Heart left ventricle (tissue), 13 donors: ENCODE data around the gene COPS6.

ENCODE experiments used
- CTCF ChIP-seq, 12 donors: fragments of 200-600 bp; sonication (generic) in 4 of 12; IDR thresholded peaks; one replicate each; pipeline versions ENCODE4 v1.5.0 to v1.8.0; 2018 to 2022; ENCODE audit warnings: antibody characterized with exemption in 12 of 12, mild to moderate bottlenecking in 5 of 12
- POLR2A ChIP-seq, 2 donors: fragments of 450-650 bp; IDR thresholded peaks; one replicate each; pipeline ENCODE4 v1.6.1; 2017; ENCODE audit warnings: antibody characterized with exemption in 2 of 2, mild to moderate bottlenecking in 2 of 2, moderate library complexity in 2 of 2
- donor health status: ischemic (EF 13 %, LVEDD 7.1; RV severe dilation, severe dysfunction).
- donor health status: DM: no; HTN: yes; CAD: no.
- donor health status: DM: no; HTN: no; CAD: no.
- donor health status: ischemic (EF 25% LVEDD 6.9; RV normal size, moderate dysfunction).
- donor health status: ischemic (EF 25% LVEDD 5.7; RV mildly dilated, moderate dysfunction).
- donor health status: ischemic (EF 35%, LVEDD 5.7; RV mildly dilated, moderate dysfunction).
- donor health status: nonischemic (EF 11% LVEDD 7.7; RV severe dilation, severe dysfunction).
- donor health status: DM: yes; HTN: yes; CAD: no.
- donor health status: PGD.
- donor health status: ischemic (EF 29% LVEDD 5.4; RV normal size, mild dysfunction).
- donor health status: nonischemic (EF 23%, LVEDD 6.1; RV moderate dilation, normal function).

GRCh38 chr7:100132126-100132525, 43.4 kb downstream of the COPS6 start:
- TF ChIP-seq CTCF (IDR thresholded peaks at IDR 0.05) = no peak
- TF ChIP-seq POLR2A (IDR thresholded peaks at IDR 0.05) = no peak
